LNCaP clone FGC (cell line): ENCODE results near the gene RHOBTB3.

Source experiments
- DNase-seq: peaks from one replicate; pipeline ENCODE4 v3.0.0-alpha.2; 2011; ENCODE audit warnings: low read depth
- H3K4me3 ChIP-seq: 2 replicates; pipeline ENCODE4 v1.5.1; 2011; ENCODE audit warnings: mild to moderate bottlenecking, low read depth, low read length, control low read depth
- CTCF ChIP-seq: IDR thresholded peaks from 2 replicates; pipeline ENCODE4 v1.5.1; 2012; ENCODE audit warnings: mild to moderate bottlenecking; ENCODE audit not compliant: control insufficient read depth, insufficient read depth; ENCODE audit errors: extremely low read depth

RHOBTB3 gene

GRCh38 chr5:95735406-95735805 lies 4.3 kb downstream of the RHOBTB3 start:
- no peak overlapping the region for H3K4me3 ChIP-seq
- no peak for DNase-seq
- no peak for TF ChIP-seq CTCF

- TF ChIP-seq CTCF = no peak
- DNase-seq = no peak
- H3K4me3 ChIP-seq = no peak overlapping the region
Observed at GRCh38 chr5:95738072-95738471, 6.9 kb downstream of the RHOBTB3 start.

- no peak for DNase-seq
- no peak for TF ChIP-seq CTCF
- H3K4me3 ChIP-seq = no peak overlapping the region
Observed at GRCh38 chr5:95738834-95739233, 7.7 kb downstream of the RHOBTB3 start.

- no peak for DNase-seq
- H3K4me3 ChIP-seq = no peak overlapping the region
- no peak for TF ChIP-seq CTCF
Observed at GRCh38 chr5:95739857-95740256, 8.7 kb downstream of the RHOBTB3 start.

- no peak for TF ChIP-seq CTCF
Observed at GRCh38 chr5:95741458-95741857, 10.3 kb downstream of the RHOBTB3 start.

GRCh38 chr5:95743232-95743631 lies 12.1 kb downstream of the RHOBTB3 start:
- no peak for TF ChIP-seq CTCF
- no peak overlapping the region for H3K4me3 ChIP-seq
- DNase-seq = no peak

More at GRCh38 chr5:95741458-95741857, 10.3 kb downstream of the RHOBTB3 start:
- no peak for DNase-seq
- H3K4me3 ChIP-seq = no peak overlapping the region

GRCh38 chr5:95743877-95744276 lies 12.7 kb downstream of the RHOBTB3 start:
- H3K4me3 ChIP-seq = no peak overlapping the region
- no peak for DNase-seq
- no peak for TF ChIP-seq CTCF
